NCI-H1048 (cell line): ENCODE measurements around the gene MST1R.
"Not testable (repeated sequence)": the region's sequence is repeated elsewhere in the genome, so short reads cannot be mapped to it uniquely, and the experiment has no call there.

Experiments
- DNase-seq: peaks from one replicate; lab custom pipeline; 2025; lab: John Stamatoyannopoulos, UW

MST1R gene

DNA sequence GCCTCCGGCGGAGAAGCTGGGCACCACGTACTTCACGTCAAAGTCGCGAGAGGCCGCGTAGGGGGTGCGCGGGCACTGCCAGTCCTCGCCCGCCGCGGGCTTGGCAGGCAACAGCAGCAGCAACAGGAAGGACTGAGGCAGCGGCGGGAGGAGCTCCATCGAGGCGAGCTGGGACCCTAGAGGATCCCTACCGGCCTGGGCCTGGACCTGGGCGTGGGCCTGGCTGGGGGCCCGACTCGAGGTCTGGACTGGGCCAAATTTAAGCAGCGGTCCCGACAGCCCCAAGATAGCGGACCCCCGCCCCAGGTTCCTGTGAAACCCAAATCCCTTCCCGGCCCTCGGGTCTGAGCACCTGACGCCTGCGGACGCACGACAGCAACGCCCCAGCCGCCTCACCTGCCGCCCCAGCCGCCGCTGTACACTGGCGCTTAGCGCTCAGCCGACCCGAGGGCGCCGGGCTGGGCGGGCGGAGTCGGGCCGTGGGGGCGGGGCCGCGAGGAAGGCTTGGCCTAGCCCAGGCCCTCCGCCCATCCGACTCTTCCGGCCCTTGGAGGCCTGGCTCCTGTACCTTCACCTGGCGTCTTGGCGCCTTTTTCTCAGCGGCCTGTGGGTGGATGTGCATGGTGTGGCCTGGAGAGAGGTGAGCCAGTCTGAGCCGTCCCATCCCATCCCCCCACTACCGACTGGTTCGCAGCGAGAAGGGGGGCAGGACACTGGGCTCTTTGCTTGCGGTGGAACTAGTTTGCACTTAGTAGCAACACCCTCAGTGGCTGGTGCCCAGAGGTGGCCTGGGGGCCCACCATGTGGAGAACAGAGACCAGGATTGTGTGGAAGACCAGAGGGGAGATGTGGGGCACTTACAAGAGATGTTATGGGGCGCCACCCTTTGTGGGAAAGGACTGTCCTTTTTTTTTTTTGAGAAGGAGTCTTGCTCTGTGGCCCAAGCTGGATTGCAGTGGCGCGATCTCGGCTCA is at the start of gene MST1R:
Gene MST1R (minus strand): TSS at position 423 of the 974 bp plus-strand sequence. CDS start 264 bp downstream, at position 159.
- peak; percentile 66 for DNase-seq

- DNase-seq: no peak
Observed at GRCh38 chr3:49952924-49953323, 49.3 kb upstream of the MST1R start.

GRCh38 chr3:49942651-49943050 is 39.0 kb upstream of the MST1R start:
- no peak for DNase-seq

GRCh38 chr3:49940667-49941249 is 37.1 kb upstream of the MST1R start:
- no peak for DNase-seq

DNA sequence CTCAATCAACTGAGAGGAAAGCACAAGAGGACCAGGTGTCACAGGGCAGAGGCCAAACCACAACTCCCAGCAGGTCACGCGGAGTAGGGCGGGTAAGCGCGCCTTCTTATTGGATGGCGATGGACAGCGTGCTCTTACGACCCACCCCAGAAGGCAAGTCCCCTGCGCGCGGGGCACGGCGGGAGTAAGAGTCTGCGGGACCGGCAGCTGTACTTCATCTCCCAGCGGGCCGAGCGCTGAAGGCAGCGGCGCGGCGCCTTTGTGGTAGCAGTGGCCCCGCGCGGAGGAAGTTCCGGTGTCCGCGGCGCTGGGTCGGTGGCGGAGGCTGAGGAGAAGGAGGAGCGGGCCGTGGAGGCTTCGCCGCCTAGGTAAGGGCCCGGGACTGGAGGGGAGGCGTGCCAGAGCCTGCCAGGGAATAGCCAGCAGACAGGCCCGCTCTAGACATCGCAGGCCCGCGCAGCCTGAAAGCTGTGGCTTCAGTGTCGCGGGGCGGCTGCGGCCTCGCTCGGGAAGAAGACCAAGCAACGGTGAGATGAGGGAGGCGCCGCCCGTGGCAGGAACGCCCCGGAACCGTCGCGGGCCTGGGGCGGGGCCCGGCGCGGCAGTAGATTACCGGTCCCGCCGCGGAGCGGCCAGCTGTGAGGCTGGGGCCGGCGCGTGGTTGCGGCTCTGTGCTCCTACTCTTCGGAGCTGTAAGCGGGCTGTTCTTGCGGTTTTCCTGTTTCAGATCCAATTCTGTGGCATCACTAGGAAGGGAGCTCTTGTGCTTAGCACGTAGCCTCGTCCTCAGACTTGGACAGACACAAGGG is 36.4 kb upstream of the MST1R start, which contains the start of gene RBM6:
Gene RBM6 (plus strand): TSS at position 293 of the 809 bp plus-strand sequence. CDS start 22,492 bp downstream, outside the sequence.
- peak; percentile 84 for DNase-seq

DNA sequence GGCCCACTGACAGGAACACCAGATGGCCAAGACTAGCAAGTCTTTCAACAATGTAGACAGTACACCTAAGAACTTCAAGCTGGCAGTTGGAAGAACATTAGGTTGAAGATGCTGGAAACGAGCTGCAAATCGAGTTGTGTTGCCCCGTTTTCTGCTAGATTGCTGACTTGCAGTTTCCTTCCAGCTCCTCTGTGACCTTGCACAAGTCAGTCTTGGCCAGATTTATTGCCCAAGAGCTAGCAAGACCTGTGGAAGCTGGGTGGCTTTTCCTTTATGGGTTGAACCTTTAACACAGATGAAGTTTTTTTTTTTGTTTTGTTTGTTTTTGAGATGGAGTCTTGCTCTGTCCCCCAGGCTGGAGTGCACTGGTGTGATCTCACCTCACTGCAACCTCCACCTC is 33.4 kb upstream of the MST1R start:
- no peak for DNase-seq

DNA sequence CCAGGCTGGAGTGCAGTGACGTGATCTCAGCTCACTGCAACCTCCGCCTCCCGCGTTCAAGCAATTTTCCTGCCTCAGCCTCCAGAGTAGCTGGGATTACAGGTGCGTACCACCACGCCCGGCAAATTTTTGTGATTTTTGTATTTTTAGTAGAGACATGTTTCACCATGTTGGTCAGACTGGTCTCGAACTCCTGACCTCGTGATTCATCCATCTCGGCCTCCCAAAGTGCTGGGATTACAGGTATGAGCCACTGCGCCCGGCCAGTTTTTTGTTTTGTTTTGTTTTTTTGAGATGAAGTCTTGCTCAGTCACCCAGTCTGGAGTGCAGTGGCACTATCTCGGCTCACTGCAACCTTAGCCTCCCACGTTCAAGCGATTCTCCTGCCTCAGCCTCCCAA is 28.6 kb upstream of the MST1R start:
- not testable (repeated sequence) for DNase-seq

DNA sequence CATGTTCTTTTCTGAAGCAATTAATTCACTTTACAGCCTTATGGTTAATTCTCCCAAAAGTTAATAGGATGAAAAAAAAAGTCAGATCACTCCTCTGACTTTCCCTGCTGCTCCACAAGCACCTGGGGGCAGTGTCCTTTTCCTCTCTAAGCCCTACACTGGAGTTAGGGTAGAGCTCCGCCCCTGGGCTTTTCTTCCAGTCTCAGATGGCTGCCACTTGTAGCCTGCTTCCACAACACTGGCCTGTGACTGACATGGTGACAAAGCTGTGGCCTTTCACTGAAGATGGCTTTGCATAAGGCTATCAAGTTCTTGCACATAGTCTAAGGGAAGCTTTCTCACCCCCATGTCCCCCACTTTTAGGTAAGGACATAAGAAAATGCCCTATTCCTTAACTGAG is 27.2 kb upstream of the MST1R start:
- no peak for DNase-seq

DNA sequence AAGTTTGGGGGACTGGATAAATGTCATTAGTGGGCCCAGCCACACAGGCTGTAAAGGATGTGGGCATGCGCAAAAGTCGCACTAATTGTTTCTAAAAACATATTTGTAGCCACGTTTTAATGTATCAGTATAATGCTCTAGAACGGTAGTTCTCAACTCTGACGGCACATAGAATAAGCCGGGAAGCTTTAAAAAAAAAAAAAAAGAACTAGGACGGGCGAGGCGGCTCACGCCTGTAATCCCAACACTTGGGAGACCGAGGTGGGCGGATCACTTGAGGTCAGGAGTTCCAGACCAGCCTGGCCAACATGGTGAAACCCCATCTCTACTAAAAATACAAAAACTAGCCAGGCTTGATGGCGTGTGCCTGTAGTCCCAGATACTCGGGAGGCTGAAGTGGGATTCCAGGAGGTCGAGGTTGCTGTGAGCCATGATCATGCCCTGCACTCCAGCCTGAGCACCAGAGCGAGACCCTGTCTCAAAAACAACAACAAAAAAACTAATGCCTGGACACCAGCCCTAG is 26.6 kb upstream of the MST1R start:
- DNase-seq: no peak

DNA sequence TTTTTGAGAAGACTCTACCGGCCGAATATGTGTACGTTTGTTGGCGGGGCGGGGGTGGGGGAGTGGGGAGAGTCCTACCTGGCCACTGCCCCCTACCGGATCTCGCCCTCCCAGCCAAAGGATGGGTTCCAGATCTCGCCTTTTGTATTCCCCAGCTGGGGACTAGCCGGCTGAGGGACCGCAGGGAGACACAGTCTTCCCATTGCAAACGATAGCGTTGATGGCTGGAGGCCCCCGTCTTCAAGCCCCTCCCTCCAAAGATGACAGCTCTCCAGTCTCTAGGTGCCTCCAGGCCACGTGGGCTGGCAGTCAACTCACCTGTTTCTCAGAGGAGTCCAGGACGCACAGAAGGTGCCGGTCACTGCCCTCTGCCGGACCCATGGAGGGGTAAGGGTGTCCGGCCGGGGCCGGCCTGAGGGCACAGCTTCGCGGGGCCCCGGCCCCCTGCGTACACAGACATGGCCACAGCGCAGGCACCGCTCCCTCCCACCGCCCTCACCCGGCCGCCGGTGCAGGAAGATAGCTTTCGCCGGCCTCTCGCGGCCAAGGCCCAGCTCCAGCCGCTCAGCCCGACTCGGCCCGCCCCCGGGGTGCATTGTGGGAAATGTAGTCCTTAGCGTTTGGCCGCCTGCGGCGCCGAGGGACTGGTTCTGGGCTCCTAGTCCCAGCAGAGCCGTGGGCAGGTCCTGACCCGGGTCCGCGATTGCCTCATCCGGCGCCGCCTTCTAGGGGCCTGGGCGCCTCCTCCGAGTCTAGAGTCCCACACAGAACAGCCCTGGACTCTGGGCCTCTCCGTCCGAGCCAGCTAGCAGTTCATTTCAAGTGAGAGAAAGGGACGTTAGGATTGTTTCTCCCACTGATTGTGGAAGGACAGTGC is 25.9 kb upstream of the MST1R start, which contains the start of gene MON1A:
Gene MON1A (minus strand): TSS at position 521 of the 877 bp plus-strand sequence. CDS start 16,465 bp downstream, outside the sequence.
- peak; percentile 64 for DNase-seq

DNA sequence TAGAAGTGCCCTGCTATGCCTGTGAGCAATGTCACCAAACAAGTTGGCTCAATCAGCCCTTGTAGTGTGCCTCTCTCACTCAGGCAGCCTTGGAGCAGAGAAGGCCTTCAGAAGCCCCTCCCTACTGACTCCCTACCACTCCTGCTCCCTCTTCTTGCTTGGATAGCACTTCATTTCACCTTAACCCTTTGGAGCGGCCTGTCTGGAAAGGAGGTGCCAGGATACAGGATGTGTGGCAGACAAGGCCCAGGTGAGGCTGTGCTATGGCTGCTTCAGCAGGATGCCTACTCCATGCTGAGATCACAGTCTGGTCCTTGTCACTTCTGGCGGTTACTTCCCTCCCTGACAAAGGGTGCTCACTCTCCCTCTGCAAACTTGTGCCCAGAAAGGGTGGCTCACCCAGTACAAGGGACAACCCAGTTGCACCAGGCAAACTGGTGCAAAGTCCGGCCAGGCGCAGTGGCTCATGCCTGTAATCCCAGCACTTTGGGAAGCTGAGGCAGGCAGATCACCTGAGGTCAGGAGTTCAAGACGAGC is 24.9 kb upstream of the MST1R start:
- DNase-seq: no peak

DNA sequence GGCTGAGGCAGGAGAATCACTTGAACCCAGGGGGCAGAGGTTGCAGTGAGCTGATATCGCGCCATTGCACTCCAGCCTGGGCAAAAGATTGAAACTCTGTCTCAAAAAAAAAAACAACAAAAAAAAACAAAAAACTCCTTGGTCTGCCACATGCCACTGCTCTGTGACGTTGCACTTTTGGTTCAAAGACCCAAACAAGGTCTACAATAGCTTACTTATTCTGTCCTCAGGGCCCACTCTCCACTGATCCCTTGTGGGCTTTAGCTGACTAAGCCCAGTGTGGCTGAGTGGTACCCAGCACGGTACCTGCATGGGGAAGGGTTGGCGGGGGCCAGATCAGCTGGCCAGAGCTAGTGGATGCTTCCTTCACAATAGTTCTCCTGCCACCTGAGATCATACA is 24.1 kb upstream of the MST1R start:
- no peak for DNase-seq

DNA sequence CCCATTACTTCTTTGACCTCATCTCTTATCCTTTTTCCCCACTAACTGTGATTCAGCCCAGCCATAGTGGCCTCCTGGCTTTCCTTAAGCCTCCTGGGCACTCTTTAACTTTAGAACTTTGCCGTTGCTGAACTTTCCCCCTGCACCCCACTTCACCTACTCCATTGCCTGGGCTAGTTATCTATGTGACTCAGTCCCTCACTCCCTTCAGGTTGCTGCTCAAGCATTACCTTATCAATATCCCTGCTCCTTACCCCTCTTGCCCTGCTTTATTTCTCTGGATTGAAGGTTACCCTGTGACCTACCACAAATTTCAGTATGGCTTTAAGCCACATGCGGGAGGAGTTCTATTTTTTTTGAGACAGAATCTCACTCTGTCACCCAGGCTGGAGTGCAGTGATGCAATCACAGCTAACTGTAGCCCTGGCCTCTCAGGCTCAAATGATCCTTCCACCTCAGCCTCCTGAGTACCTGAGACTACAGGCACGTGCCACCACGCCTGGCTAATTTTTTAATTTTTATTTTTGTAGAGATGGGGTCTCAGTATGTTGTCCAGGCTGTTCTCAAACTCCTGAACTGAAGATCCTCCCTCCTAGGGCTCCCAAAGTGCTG is 22.6 kb upstream of the MST1R start:
- no peak for DNase-seq

DNA sequence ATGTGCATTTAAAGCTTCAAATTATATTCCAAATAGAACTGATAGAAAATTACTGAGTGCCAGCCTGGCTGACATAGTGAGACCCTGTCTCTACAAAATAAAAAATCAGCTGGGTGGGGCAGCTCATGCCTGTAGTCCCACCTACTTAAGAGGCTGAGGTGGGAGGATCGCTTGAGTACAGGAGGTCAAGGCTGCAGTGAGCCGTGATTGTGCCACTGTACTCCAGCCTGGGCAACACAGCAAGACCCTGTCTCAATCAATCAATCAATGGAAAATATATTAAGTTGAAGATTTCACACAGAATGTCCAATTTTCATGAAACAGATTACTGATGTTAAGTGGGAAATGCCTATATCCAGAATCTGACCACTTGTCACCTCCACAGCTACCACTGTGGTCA is 21.8 kb upstream of the MST1R start:
- no peak for DNase-seq

DNA sequence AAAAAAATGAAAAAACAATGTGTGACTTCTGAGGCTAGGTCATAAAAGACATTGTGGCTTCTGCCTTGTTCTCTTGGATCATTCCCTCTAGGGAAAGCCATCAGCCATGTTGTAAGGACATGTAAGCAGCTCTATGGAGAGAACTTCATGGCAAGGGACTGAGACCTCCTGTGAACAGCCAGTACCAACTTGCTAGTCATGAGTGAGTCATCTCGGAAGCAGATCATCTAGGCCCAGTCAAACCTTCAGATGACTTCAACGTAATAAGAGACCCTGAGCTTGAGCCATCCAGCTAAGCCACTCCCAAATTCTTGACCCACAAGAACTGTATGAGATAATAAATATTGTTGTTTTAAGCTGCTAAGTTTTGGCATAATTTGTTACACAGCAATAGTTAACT is 21.0 kb upstream of the MST1R start:
- DNase-seq: no peak

DNA sequence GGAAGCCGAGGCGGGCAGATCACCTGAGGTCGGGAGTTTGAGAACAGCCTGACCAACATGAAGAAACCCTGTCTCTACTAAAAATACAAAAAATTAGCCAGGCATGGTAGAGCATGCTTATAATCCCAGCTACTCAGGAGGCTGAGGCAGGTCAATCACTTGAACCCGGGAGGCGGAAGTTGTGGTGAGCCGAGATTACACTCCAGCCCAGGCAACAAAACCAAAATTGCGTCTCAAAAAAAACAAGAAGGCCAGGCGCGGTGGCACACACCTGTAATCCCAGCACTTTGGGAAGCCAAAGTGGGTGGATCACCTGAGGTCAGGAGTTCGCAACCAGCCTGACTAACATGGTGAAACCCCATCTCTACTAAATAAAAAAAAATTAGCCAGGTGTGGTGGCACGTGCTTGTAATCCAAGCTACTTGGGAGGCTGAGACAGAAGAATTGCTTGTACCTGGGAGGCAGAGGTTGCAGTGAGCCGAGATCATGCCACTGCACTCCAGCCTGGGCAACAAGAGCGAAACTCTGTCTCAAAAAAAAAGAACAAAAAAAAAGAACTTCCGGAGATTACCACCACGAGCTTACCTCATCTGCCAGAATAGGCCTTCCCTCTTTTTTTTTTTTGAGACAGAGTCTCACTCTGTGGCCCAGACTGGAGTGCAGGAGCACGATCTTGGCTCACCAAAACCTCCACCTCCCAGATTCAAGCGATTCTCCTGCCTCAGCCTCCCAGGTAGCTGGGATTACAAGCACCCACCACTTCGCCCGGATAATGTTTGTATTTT is 14.3 kb upstream of the MST1R start:
- DNase-seq: not testable (repeated sequence)

DNA sequence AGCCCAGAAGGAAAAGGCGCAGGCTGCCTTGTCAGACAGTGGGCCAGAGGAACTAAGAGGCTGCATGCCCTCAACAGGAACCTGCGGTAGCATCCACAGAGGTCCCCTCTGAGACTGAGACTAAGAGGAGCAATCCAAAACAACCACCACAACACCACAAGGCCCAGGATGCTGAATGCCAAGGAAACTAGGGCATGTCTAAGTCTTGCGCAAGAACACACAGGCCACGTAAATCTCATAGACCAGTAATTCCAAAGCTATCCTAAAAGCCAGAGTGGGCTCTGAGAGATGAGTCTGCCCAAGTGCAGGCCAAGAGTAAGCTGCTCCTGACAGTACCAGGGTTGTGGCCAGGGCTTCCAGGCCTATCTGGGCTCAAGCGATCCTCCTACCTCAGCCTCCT is 13.0 kb upstream of the MST1R start:
- no peak for DNase-seq

DNA sequence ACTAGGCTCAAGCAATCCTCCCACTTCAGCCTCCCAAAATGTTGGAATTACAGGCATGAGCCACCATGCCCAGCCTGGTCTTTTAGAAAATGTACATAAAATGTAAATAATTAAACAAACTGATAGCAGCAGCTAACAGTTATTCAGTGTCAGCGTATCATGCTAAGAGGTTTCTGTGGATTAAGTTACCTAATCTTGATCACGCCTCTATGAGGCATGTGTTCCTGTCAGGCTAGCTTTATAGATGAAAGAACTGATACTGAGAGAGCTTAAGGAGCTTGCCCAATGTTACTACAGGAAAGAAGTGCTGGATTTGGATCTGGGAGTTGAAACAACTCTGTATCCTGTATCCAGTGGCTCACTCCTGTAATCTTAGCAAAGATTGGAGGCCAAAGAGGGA is 11.2 kb upstream of the MST1R start:
- DNase-seq: no peak

GRCh38 chr3:49912881-49913281 is 9.2 kb upstream of the MST1R start:
- no peak for DNase-seq
